H1 (cell line): ENCODE results near the gene RANBP9. TPM values are rescaled to one million over a fixed set of nuclear protein-coding genes. Genes with fewer than 3 reads are reported as not detected.

Experiments used
- CTCF ChIA-PET: fragments of 300-600 bp; sonication (Branson Sonifier 250); formaldehyde crosslinking; loops from one replicate; lab custom pipeline; 2021; ENCODE audit not compliant: partially characterized antibody; lab: Charles Lee
- POLR2A ChIA-PET: fragments of 300-600 bp; sonication (Branson Sonifier 250); formaldehyde crosslinking; loops from one replicate; lab custom pipeline; 2021; ENCODE audit warnings: inconsistent platforms; ENCODE audit not compliant: partially characterized antibody; lab: Charles Lee
- DNase-seq, 2 experiments: peaks; one replicate each; pipeline versions ENCODE4 v3.0.0 to v3.0.0-alpha.2; 2010 to 2022; ENCODE audit warnings: low spot score in 2 of 2, low read depth in 1 of 2, mixed read lengths in 1 of 2
- FAIRE-seq: peaks from 2 replicates; lab custom pipeline; 2011; peaks lifted over from hg19 to GRCh38; lab: Jason Lieb, UNC
- H2AFZ ChIP-seq: 2 replicates; pipeline ENCODE4 v1.8.1; 2012; ENCODE audit warnings: low read length, inconsistent platforms
- H2AK5ac ChIP-seq: 2 replicates; pipeline ENCODE4 v1.6.1; 2013; ENCODE audit warnings: low read depth, low read length
- H2BK120ac ChIP-seq: replicated peaks from 2 replicates; pipeline ENCODE3; 2013; ENCODE audit warnings: low read depth, low read length, inconsistent platforms
- H2BK12ac ChIP-seq: 2 replicates; pipeline ENCODE4 v1.6.1; 2013; ENCODE audit warnings: low read depth, low read length
- H2BK15ac ChIP-seq: 2 replicates; pipeline ENCODE4 v1.6.1; 2013; ENCODE audit warnings: low read length
- H2BK20ac ChIP-seq: 2 replicates; pipeline ENCODE4 v1.6.1; 2013; ENCODE audit warnings: low read length
- H2BK5ac ChIP-seq: 2 replicates; pipeline ENCODE4 v1.6.1; 2013; ENCODE audit warnings: low read depth, low read length
- H3K14ac ChIP-seq: 2 replicates; pipeline ENCODE4 v1.6.1; 2013; ENCODE audit warnings: inconsistent platforms; ENCODE audit not compliant: insufficient read length
- H3K18ac ChIP-seq: 2 replicates; pipeline ENCODE4 v1.6.1; 2013; ENCODE audit warnings: low read length; ENCODE audit errors: extremely low read depth
- H3K23ac ChIP-seq: 2 replicates; pipeline ENCODE4 v1.6.1; 2013; ENCODE audit warnings: inconsistent platforms; ENCODE audit not compliant: insufficient read length
- H3K23me2 ChIP-seq: 2 replicates; pipeline ENCODE4 v1.6.1; 2013; ENCODE audit warnings: low read depth, low read length
- H3K27ac ChIP-seq: 2 replicates; pipeline ENCODE4 v1.6.1; 2011; ENCODE audit warnings: low read depth, low read length, inconsistent platforms
- H3K27me3 ChIP-seq, 4 experiments: replicated peaks in 1 of 4; 1 replicate in 1 of 4; 2 replicates in 3 of 4; pipeline versions ENCODE4 v1.6.1 to v1.8.1; 2011 to 2013; ENCODE audit warnings: low read length in 3 of 4, mild to moderate bottlenecking in 3 of 4, inconsistent platforms in 2 of 4, mixed read lengths in 2 of 4, moderate library complexity in 1 of 4; ENCODE audit not compliant: control insufficient read depth in 3 of 4, insufficient read depth in 3 of 4; ENCODE audit errors: extremely low read depth in 1 of 4
- H3K36me3 ChIP-seq, 4 experiments: 2 replicates each; pipeline versions ENCODE4 v1.6.1 to v1.8.1; 2011 to 2013; ENCODE audit warnings: mild to moderate bottlenecking in 4 of 4, low read length in 3 of 4, moderate library complexity in 2 of 4, control low read depth in 1 of 4, inconsistent platforms in 1 of 4; ENCODE audit not compliant: insufficient read depth in 4 of 4, control insufficient read depth in 2 of 4
- H3K4ac ChIP-seq: replicated peaks from 2 replicates; pipeline ENCODE3; 2013; ENCODE audit warnings: low read length, low read depth, mixed read lengths, inconsistent platforms; ENCODE audit not compliant: insufficient read length
- H3K4me1 ChIP-seq, 4 experiments: replicated peaks in 1 of 4; 1 replicate in 1 of 4; 2 replicates in 3 of 4; pipeline versions ENCODE4 v1.6.1 to v1.8.1; 2011 to 2013; ENCODE audit warnings: low read length in 3 of 4, inconsistent platforms in 2 of 4, mixed read lengths in 1 of 4; ENCODE audit not compliant: insufficient read depth in 4 of 4, control insufficient read depth in 3 of 4
- H3K4me2 ChIP-seq, 2 experiments: 2 replicates each; pipeline versions ENCODE4 v1.6.1 to v1.8.1; 2011 to 2013; ENCODE audit warnings: low read depth in 2 of 2, low read length in 2 of 2, control low read depth in 1 of 2, inconsistent platforms in 1 of 2, mild to moderate bottlenecking in 1 of 2; ENCODE audit not compliant: insufficient read depth in 1 of 2
- H3K4me3 ChIP-seq, 4 experiments: fragments of 200-600, 300-600 bp in 1 of 4; sonication (generic), shearing (Covaris generic), sonication (Bioruptor Twin) in 1 of 4; 2 replicates each; pipeline versions ENCODE4 v1.5.1 to v1.8.1; 2011 to 2016; ENCODE audit warnings: low read length in 4 of 4, low read depth in 3 of 4, control low read depth in 2 of 4, inconsistent platforms in 2 of 4, mild to moderate bottlenecking in 2 of 4, mixed read lengths in 1 of 4, moderate library complexity in 1 of 4; ENCODE audit not compliant: insufficient read depth in 2 of 4; ENCODE audit errors: extremely low read depth in 1 of 4
- H3K56ac ChIP-seq: replicated peaks from 2 replicates; pipeline ENCODE3; 2013; ENCODE audit warnings: low read depth, mild to moderate bottlenecking, mixed read lengths, low read length, inconsistent platforms; ENCODE audit not compliant: insufficient read length
- H3K79me1 ChIP-seq: 2 replicates; pipeline ENCODE4 v1.6.1; 2013; ENCODE audit warnings: low read depth, low read length, control low read depth
- H3K79me2 ChIP-seq, 2 experiments: 2 replicates each; pipeline versions ENCODE4 v1.6.1 to v1.8.1; 2012 to 2013; ENCODE audit warnings: low read length in 2 of 2, mild to moderate bottlenecking in 2 of 2, inconsistent platforms in 1 of 2; ENCODE audit not compliant: insufficient read depth in 2 of 2, control insufficient read depth in 1 of 2
- H3K9ac ChIP-seq, 4 experiments: replicated peaks in 1 of 4; 1 replicate in 1 of 4; 2 replicates in 3 of 4; pipeline versions ENCODE4 v1.6.1 to v1.8.1; 2011 to 2013; ENCODE audit warnings: low read depth in 3 of 4, low read length in 3 of 4, control low read depth in 2 of 4, mild to moderate bottlenecking in 2 of 4, moderate library complexity in 2 of 4, inconsistent platforms in 1 of 4; ENCODE audit errors: extremely low read depth in 1 of 4
- H3K9me3 ChIP-seq, 2 experiments: 2 replicates each; pipeline versions ENCODE4 v1.6.1 to v1.8.1; 2012 to 2013; ENCODE audit warnings: mild to moderate bottlenecking in 2 of 2, moderate library complexity in 2 of 2, control low read depth in 1 of 2, inconsistent platforms in 1 of 2, low read depth in 1 of 2, low read length in 1 of 2, mixed read lengths in 1 of 2; ENCODE audit not compliant: insufficient read depth in 2 of 2
- H4K20me1 ChIP-seq, 2 experiments: replicated peaks in 1 of 2; 2 replicates each; pipeline versions ENCODE3 to v1.8.1; 2011 to 2013; ENCODE audit warnings: inconsistent platforms in 2 of 2, low read length in 2 of 2, mild to moderate bottlenecking in 1 of 2; ENCODE audit not compliant: insufficient read depth in 2 of 2, control insufficient read depth in 1 of 2
- H4K5ac ChIP-seq: 2 replicates; pipeline ENCODE4 v1.6.1; 2013; ENCODE audit warnings: low read length, low read depth, mixed read lengths, inconsistent platforms; ENCODE audit not compliant: insufficient read length
- H4K8ac ChIP-seq: 2 replicates; pipeline ENCODE4 v1.8.0; 2013; ENCODE audit warnings: mild to moderate bottlenecking, moderate library complexity, low read length, inconsistent platforms; ENCODE audit not compliant: insufficient read depth; ENCODE audit errors: extremely low read depth
- H4K91ac ChIP-seq: replicated peaks from 2 replicates; pipeline ENCODE3; 2013; ENCODE audit warnings: low read length, mixed read lengths, inconsistent platforms; ENCODE audit not compliant: insufficient read length
- BRCA1 ChIP-seq: IDR thresholded peaks from 2 replicates; pipeline ENCODE4 v1.6.1; 2012; ENCODE audit warnings: low read depth, low read length, improper control_type of control experiment
- EP300 ChIP-seq, 2 experiments: IDR thresholded peaks; 1 replicate in 1 of 2; 2 replicates in 1 of 2; pipeline ENCODE4 v1.6.1; 2011 to 2012; ENCODE audit warnings: low read depth in 2 of 2, low read length in 2 of 2, mild to moderate bottlenecking in 2 of 2, borderline replicate concordance in 1 of 2, inconsistent platforms in 1 of 2, moderate library complexity in 1 of 2
- GABPA ChIP-seq: IDR thresholded peaks from 2 replicates; pipeline ENCODE4 v1.6.1; 2011; ENCODE audit warnings: mild to moderate bottlenecking, low read length, moderate library complexity, borderline replicate concordance; ENCODE audit not compliant: insufficient read depth
- KDM1A ChIP-seq: fragments of 200-600, 300-600 bp; sonication (generic); IDR thresholded peaks from 2 replicates; pipeline ENCODE4 v1.7.1; 2016; ENCODE audit warnings: mild to moderate bottlenecking, low read length, borderline replicate concordance
- NANOG ChIP-seq: IDR thresholded peaks from 2 replicates; pipeline ENCODE4 v1.6.1; 2011; ENCODE audit warnings: low read length, low read depth, mild to moderate bottlenecking, inconsistent platforms; ENCODE audit not compliant: insufficient read depth, poor library complexity, severe bottlenecking
- POU5F1 ChIP-seq: IDR thresholded peaks from 2 replicates; pipeline ENCODE4 v1.6.1; 2011; ENCODE audit warnings: low read depth, mild to moderate bottlenecking, low read length, moderate library complexity
- TAF1 ChIP-seq: IDR thresholded peaks from 2 replicates; pipeline ENCODE4 v1.6.1; 2011; ENCODE audit warnings: mild to moderate bottlenecking, low read depth, low read length
- TBP ChIP-seq: IDR thresholded peaks from 2 replicates; pipeline ENCODE4 v1.6.1; 2011; ENCODE audit warnings: low read depth, low read length, improper control_type of control experiment
- TCF12 ChIP-seq: IDR thresholded peaks from 2 replicates; pipeline ENCODE4 v1.6.1; 2011; ENCODE audit warnings: low read depth, mild to moderate bottlenecking, low read length
- WGBS, 2 experiments: shearing (Covaris generic) in 1 of 2; methylation state at CpG; one replicate each; pipeline versions ENCODE4 v1.1.6 to v1.1.7; 2013 to 2015; ENCODE audit warnings: low lambda C conversion rate in 2 of 2, mixed read lengths in 2 of 2, inconsistent platforms in 1 of 2, low coverage in 1 of 2, missing lambda C conversion rate in 1 of 2; ENCODE audit not compliant: insufficient replicate concordance in 2 of 2, insufficient coverage in 1 of 2, insufficient read length in 1 of 2; ENCODE audit errors: extremely low coverage in 1 of 2, missing lambda C conversion rate in 1 of 2; 5-methylcytosine and 5-hydroxymethylcytosine counted together
- polyA plus RNA-seq, 7 experiments: library from polyadenylated mRNA; depleted of rRNA in 3 of 7; stranded (reverse) in 5 of 7; unstranded in 2 of 7; fragments of >200 nt in 5 of 7; fragments of 200-250 nt in 2 of 7; gene quantifications; 1 replicate in 5 of 7; 2 replicates in 1 of 7; 4 replicates in 1 of 7; pipeline versions ENCODE4 v1.2.1 to v1.2.3, GENCODE V29; 2011 to 2013; ENCODE audit warnings: missing spikeins in 2 of 7, mixed read lengths in 2 of 7
- total RNA-seq: library from RNA; stranded (reverse); fragmentation: NEBNext Ultra II Directional; extraction: Animal tissue kit (Norgen Biotek cat#: 25700); gene quantifications from 2 replicates; pipeline ENCODE4 v1.2.1, GENCODE V29; 2021

RANBP9 gene
- total and polyA plus RNA-seq, 2 of the 8 experiments (the other 6 are each of a cell fraction or from before 2014, with no cell fraction given): 13.0 to 36.7 TPM

DNA sequence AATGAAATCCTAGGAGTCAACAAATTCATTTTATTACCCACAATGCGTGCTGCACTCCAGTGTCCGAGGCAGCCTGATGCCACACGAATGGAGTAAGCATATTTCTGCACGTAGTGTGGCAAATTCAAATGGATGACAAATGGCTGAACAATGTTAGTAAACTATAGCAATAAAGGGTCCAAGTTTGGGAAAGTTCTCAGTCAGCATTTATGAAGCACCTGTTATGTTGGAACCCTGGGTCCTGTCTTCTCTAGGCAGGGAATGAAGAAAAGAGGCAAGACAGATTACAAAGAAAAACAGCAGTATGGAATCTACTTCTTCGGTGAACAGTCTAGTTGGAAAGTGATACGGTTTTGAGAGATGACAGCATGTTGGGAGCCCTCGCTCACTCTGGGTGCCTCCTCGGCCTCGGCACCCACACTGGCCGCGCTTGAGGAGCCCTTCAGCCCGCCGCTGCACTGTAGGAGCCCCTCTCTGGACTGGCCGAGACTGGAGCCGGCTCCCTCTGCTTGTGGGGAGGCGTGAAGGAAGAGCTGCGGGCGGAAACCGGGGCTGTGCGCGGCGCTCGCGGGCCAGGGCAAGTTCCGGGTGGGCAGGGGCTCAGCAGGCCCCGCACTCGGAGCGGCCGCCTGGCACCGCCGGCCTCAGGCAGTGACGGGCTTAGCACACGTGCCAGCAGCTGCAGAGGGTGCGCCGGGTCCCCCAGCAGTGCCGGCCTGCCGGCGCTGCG is 4.8 kb upstream of the RANBP9 start:
- H4K20me1 ChIP-seq: no peaks in the 10 kb centered on the region
- no peaks in the 10 kb centered on the region for H3K27me3 ChIP-seq
- no peak overlapping the region for H3K18ac ChIP-seq
- H3K9me3 ChIP-seq: peaks cover 8 to 18% of the 10 kb centered on the region in 2 experiments
- no peak overlapping the region for H3K4me3 ChIP-seq
- no peak overlapping the region for H3K4me2 ChIP-seq
- ChIA-PET CTCF (interaction anchor here (1.6 kb wide), 1 partner anchor 10 kb away, joined by 5 read pairs; no protein-coding TSS in a partner anchor), POLR2A (no interaction called here)
- no peak overlapping the region for H3K9ac ChIP-seq
- no peak overlapping the region for H2AK5ac ChIP-seq
- H3K4me1 ChIP-seq: no peaks in the 10 kb centered on the region
- no peaks in the 10 kb centered on the region for H3K79me1 ChIP-seq
- no peak overlapping the region for H4K5ac ChIP-seq
- H4K91ac ChIP-seq: no peak overlapping the region
- H3K23ac ChIP-seq: no peak overlapping the region
- no peak overlapping the region for H4K8ac ChIP-seq
- 0 out of 2 replicates have a peak, but pooled peaks cover 3% of the 10 kb centered on the region for H3K23me2 ChIP-seq
- H3K4ac ChIP-seq: no peak overlapping the region
- FAIRE-seq (no peak), DNase-seq (no peak)
- H3K36me3 ChIP-seq: peaks cover 0 to 7% (median 0%) of the 10 kb centered on the region in 4 experiments; a peak in 2 of 8 replicates
- H3K14ac ChIP-seq: no peak overlapping the region
- TF ChIP-seq TCF12 (no peak), TAF1 (no peak), BRCA1 (no peak), POU5F1 (no peak), KDM1A (no peak), NANOG (no peak), GABPA (no peak), EP300 (IDR thresholded peaks at IDR 0.05; ENCODE audit: borderline replicate concordance in 1 of 2, low read depth in 2 of 2, low read length in 2 of 2) (no peak), TBP (no peak)
- no peak overlapping the region for H2AFZ ChIP-seq
- no peak overlapping the region for H2BK15ac ChIP-seq
- no peak overlapping the region for H2BK120ac ChIP-seq
- H3K27ac ChIP-seq: no peak overlapping the region
- no peak overlapping the region for H2BK5ac ChIP-seq
- whole genome bisulfite sequencing, 2 experiments: 97% methylated on average over 20 of the region's 39 CpGs; no CpG with 5 or more reads in 1 of the 2 experiments
- H2BK20ac ChIP-seq: no peak overlapping the region
- no peak overlapping the region for H2BK12ac ChIP-seq
- H3K79me2 ChIP-seq: no peaks in the 10 kb centered on the region
- H3K56ac ChIP-seq: no peak overlapping the region
